ENCODE measurements around the gene TEX44. TPM values are rescaled to one million over a fixed set of nuclear protein-coding genes. Genes with fewer than 3 reads are reported as not detected.

TEX44 gene
- polyA plus RNA-seq, 1 experiment = not detected

- Histone ChIP-seq H3K27ac (ENCODE audit: low read depth, low read length) (no peak overlapping the region), H3K27me3 (ENCODE audit: control insufficient read depth, insufficient read depth, low read length) (peaks cover 15% of the 10 kb centered on the region), H3K4me3 (ENCODE audit: low read depth, low read length) (no peak overlapping the region), H3K9me3 (ENCODE audit: control insufficient read depth, insufficient read depth, low read length) (no peaks in the 10 kb centered on the region; the same call in 1 of the 2 replicates)
- no peak for TF ChIP-seq CTCF (IDR thresholded peaks at IDR 0.05; ENCODE audit: low read depth, low read length)
- ChIA-PET CTCF (interaction anchor here (0.6 to 1.9 kb wide), 6 partner anchors 8 to 105 kb away, joined by 4 to 8 read pairs (median 5); no protein-coding TSS in a partner anchor), POLR2A (no interaction called here)
- no peak for DNase-seq (ENCODE audit: low read depth, low spot score)
Measured at GRCh38 chr2:231571661-231572191, 20.9 kb upstream of the TEX44 start.

GRCh38 chr2:231573096-231573495 is 19.6 kb upstream of the TEX44 start:
- H3K27me3 ChIP-seq (ENCODE audit: control insufficient read depth, insufficient read depth, low read length) = peaks cover 13% of the 10 kb centered on the region
- DNase-seq (ENCODE audit: low read depth, low spot score) = no peak
- ChIA-PET POLR2A (no interaction called here), CTCF (interaction anchor here (1.6 to 1.9 kb wide), 2 partner anchors 9 to 10 kb away, joined by 5 to 8 read pairs; no protein-coding TSS in a partner anchor)
- no peak for TF ChIP-seq CTCF (IDR thresholded peaks at IDR 0.05; ENCODE audit: low read depth, low read length)
- no peak overlapping the region for H3K4me3 ChIP-seq (ENCODE audit: low read depth, low read length)
- H3K27ac ChIP-seq (ENCODE audit: low read depth, low read length) = no peak overlapping the region
- no peaks in the 10 kb centered on the region; the same call in 1 of the 2 replicates for H3K9me3 ChIP-seq (ENCODE audit: control insufficient read depth, insufficient read depth, low read length)

GRCh38 chr2:231573698-231574421 is 18.8 kb upstream of the TEX44 start:
- no peak for TF ChIP-seq CTCF (IDR thresholded peaks at IDR 0.05; ENCODE audit: low read depth, low read length)
- CTCF ChIA-PET = interaction anchor here (0.8 to 1.6 kb wide), 2 partner anchors 10 to 27 kb away, joined by 3 to 5 read pairs; no protein-coding TSS in a partner anchor
- Histone ChIP-seq H3K9me3 (ENCODE audit: control insufficient read depth, insufficient read depth, low read length) (no peaks in the 10 kb centered on the region; the same call in 1 of the 2 replicates), H3K27me3 (ENCODE audit: control insufficient read depth, insufficient read depth, low read length) (peaks cover 14% of the 10 kb centered on the region), H3K27ac (ENCODE audit: low read depth, low read length) (no peak overlapping the region), H3K4me3 (ENCODE audit: low read depth, low read length) (no peak overlapping the region)
- POLR2A ChIA-PET = no interaction called here
- DNase-seq (ENCODE audit: low read depth, low spot score) = no peak

GRCh38 chr2:231575612-231576256 is 16.9 kb upstream of the TEX44 start:
- H3K9me3 ChIP-seq (ENCODE audit: control insufficient read depth, insufficient read depth, low read length) = no peaks in the 10 kb centered on the region; the same call in 1 of the 2 replicates
- no peak for DNase-seq (ENCODE audit: low read depth, low spot score)
- POLR2A ChIA-PET = no interaction called here

More at GRCh38 chr2:231575612-231576256, 16.9 kb upstream of the TEX44 start:
- H3K27ac ChIP-seq (ENCODE audit: low read depth, low read length) = no peak overlapping the region
- H3K4me3 ChIP-seq (ENCODE audit: low read depth, low read length) = no peak overlapping the region
- CTCF ChIA-PET = no interaction called here
- peaks cover 14% of the 10 kb centered on the region for H3K27me3 ChIP-seq (ENCODE audit: control insufficient read depth, insufficient read depth, low read length)
- TF ChIP-seq CTCF (IDR thresholded peaks at IDR 0.05; ENCODE audit: low read depth, low read length) = no peak
